OCI-LY3 (cell line): ENCODE measurements around the gene BRI3BP.
"Not testable (repeated sequence)": the region's sequence is repeated elsewhere in the genome, so short reads cannot be mapped to it uniquely, and the experiment has no call there.

Experiments
- H2AFZ ChIP-seq: fragments of 200-600, 300-600 bp; shearing (Covaris generic); 2 replicates; pipeline ENCODE4 v1.6.0; 2014; ENCODE audit warnings: antibody characterized with exemption, low read depth, low read length
- H3K27ac ChIP-seq: fragments of 200-600, 300-600 bp; sonication (generic); 2 replicates; pipeline ENCODE4 v1.5.1; 2014; ENCODE audit warnings: mild to moderate bottlenecking, low read length, moderate library complexity, mixed read lengths
- H3K27me3 ChIP-seq: fragments of 200-600, 300-600 bp; sonication (generic); 2 replicates; pipeline ENCODE4 v1.6.1; 2014; ENCODE audit warnings: low read depth, low read length, mixed read lengths
- H3K36me3 ChIP-seq: fragments of 200-600, 300-600 bp; sonication (generic); replicated peaks from 2 replicates; pipeline ENCODE3; 2014; ENCODE audit warnings: low read depth, low read length, mixed read lengths
- H3K4me1 ChIP-seq: fragments of 300-600, 200-600 bp; sonication (generic); 2 replicates; pipeline ENCODE4 v1.6.1; 2014; ENCODE audit warnings: low read length, mixed read lengths
- H3K4me2 ChIP-seq: fragments of 200-600, 300-600 bp; sonication (generic); 2 replicates; pipeline ENCODE4 v1.6.1; 2014; ENCODE audit warnings: low read length, mixed read lengths
- H3K4me3 ChIP-seq: fragments of 300-600, 200-600 bp; sonication (generic); 2 replicates; pipeline ENCODE4 v1.5.1; 2014; ENCODE audit warnings: antibody characterized with exemption, mild to moderate bottlenecking, low read length, moderate library complexity
- H3K79me2 ChIP-seq: fragments of 300-600, 200-600 bp; shearing (Covaris generic); 2 replicates; pipeline ENCODE4 v1.6.1; 2014; ENCODE audit warnings: mild to moderate bottlenecking, low read length, mixed read lengths
- H3K9ac ChIP-seq: fragments of 300-600, 200-600 bp; shearing (Covaris generic); 2 replicates; pipeline ENCODE4 v1.6.0; 2014; ENCODE audit warnings: mild to moderate bottlenecking, low read length, moderate library complexity
- H3K9me3 ChIP-seq: fragments of 200-600, 300-600 bp; shearing (Covaris generic); 2 replicates; pipeline ENCODE4 v1.6.1; 2014; ENCODE audit warnings: low read length, mixed read lengths; ENCODE audit not compliant: insufficient read depth
- H4K20me1 ChIP-seq: fragments of 200-600, 300-600 bp; sonication (generic); 2 replicates; pipeline ENCODE4 v1.6.1; 2016; ENCODE audit warnings: low read length, mixed read lengths; ENCODE audit not compliant: insufficient read depth
- EZH2phosphoT487 ChIP-seq: fragments of 200-600 bp; shearing (Covaris generic); IDR thresholded peaks from 2 replicates; pipeline ENCODE4 v1.6.1; 2018; ENCODE audit warnings: antibody characterized with exemption, mixed run types, low read depth
- TF ChIP-seq, protein P1 (sequence below): fragments of 200-600, 300-600 bp; sonication (generic); IDR thresholded peaks from 2 replicates; pipeline ENCODE4 v1.5.1; 2014; ENCODE audit warnings: antibody characterized with exemption, low read length, low read depth

Gene BRI3BP

DNA sequence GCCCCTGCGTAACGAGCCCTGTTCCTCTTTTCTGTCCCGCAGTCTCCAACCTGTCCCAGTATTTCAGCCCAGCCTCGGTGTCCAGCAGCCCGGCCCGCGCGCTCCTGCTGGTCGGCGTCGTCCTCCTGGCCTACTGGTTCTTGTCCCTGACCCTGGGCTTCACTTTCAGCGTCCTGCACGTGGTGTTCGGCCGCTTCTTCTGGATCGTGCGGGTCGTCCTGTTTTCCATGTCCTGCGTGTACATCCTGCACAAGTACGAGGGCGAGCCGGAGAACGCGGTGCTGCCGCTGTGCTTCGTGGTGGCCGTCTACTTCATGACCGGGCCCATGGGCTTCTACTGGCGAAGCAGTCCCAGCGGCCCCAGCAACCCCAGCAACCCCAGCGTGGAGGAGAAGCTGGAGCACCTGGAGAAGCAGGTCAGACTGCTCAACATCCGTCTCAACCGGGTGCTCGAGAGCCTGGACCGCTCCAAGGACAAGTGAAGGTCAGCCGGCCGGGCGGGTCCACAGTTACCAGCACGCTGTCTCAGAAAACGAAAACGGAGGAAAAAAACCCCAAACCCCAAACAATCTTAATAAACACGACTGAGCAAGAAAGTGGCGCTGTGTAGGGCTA, 31.6 kb downstream of the BRI3BP start:
- Histone ChIP-seq H3K4me1 (peaks cover 3% of the 10 kb centered on the region; the same call in 1 of the 2 replicates), H3K4me2 (no peak overlapping the region), H3K27ac (no peak overlapping the region), H3K4me3 (no peak overlapping the region), H2AFZ (no peak overlapping the region), H3K9me3 (no peaks in the 10 kb centered on the region), H4K20me1 (peaks cover 4% of the 10 kb centered on the region; the same call in 1 of the 2 replicates), H3K27me3 (no peaks in the 10 kb centered on the region), H3K79me2 (peaks cover 12% of the 10 kb centered on the region), H3K9ac (no peak overlapping the region), H3K36me3 (peaks cover 57% of the 10 kb centered on the region)
- no peak for TF ChIP-seq EZH2phosphoT487
- TF ChIP-seq, protein P1, sequence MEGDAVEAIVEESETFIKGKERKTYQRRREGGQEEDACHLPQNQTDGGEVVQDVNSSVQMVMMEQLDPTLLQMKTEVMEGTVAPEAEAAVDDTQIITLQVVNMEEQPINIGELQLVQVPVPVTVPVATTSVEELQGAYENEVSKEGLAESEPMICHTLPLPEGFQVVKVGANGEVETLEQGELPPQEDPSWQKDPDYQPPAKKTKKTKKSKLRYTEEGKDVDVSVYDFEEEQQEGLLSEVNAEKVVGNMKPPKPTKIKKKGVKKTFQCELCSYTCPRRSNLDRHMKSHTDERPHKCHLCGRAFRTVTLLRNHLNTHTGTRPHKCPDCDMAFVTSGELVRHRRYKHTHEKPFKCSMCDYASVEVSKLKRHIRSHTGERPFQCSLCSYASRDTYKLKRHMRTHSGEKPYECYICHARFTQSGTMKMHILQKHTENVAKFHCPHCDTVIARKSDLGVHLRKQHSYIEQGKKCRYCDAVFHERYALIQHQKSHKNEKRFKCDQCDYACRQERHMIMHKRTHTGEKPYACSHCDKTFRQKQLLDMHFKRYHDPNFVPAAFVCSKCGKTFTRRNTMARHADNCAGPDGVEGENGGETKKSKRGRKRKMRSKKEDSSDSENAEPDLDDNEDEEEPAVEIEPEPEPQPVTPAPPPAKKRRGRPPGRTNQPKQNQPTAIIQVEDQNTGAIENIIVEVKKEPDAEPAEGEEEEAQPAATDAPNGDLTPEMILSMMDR = no peak

DNA sequence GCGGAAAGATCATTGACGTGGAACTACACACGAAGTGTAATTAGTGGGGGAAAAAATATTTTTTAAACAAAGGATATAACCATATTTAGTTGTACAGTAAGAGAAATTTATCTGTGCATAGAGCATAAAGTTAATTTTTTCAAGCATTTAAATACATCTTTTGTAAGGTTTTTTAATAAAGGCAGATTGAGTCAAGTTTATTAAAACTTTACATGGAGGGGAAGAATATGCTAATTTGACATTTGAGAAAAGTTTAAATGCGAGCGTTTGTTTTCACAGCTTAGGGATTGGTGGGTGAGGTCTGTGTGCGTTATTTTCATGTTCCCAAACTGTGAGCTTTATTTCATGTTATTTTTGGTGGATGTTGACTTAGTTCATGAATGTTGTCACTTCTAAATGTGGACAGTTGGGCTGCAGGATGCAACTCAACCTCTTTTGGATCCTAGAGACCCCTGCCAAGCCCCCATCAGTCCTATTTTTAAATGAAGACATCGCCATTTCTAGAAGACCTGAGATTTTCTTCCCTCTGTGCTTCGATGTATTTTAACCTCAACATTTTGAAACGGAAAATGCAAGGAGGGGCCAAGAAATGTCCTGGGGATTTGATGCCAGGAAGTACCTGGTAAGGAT, 32.3 kb downstream of the BRI3BP start:
- peaks cover 57% of the 10 kb centered on the region for H3K36me3 ChIP-seq
- no peak overlapping the region for H3K27ac ChIP-seq
- H3K4me3 ChIP-seq = no peak overlapping the region
- no peak overlapping the region for H2AFZ ChIP-seq
- H3K9ac ChIP-seq = no peak overlapping the region
- H3K79me2 ChIP-seq = peaks cover 8% of the 10 kb centered on the region; the same call in 1 of the 2 replicates
- no peaks in the 10 kb centered on the region for H3K9me3 ChIP-seq
- H3K4me1 ChIP-seq = peaks cover 3% of the 10 kb centered on the region; the same call in 1 of the 2 replicates
- H3K4me2 ChIP-seq = no peak overlapping the region
- H3K27me3 ChIP-seq = no peaks in the 10 kb centered on the region
- peaks cover 11% of the 10 kb centered on the region; the same call in 1 of the 2 replicates for H4K20me1 ChIP-seq
- TF ChIP-seq, protein P1 = no peak
- no peak for TF ChIP-seq EZH2phosphoT487

DNA sequence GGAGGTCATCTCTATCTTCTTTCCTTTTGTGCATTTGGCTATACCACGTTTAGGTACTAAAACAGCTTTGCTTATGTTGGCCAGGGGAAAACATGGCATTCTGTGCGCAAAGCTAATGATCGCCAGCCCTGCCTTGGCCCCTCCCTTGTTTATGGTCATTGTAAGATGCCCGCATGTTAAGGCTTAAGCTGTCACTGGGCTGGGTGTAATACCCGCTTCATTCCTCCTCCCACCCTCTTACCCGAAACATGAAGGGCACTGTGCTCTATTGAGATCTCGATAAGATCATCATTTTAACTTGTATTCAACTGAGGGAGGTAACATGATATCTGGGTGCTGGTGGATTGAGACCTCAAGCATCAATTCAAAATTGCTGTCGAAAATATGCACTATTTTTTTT, 34.7 kb downstream of the BRI3BP start:
- H3K4me2 ChIP-seq = no peak overlapping the region
- no peak for TF ChIP-seq EZH2phosphoT487
- TF ChIP-seq, protein P1 = no peak
- H3K27me3 ChIP-seq = no peaks in the 10 kb centered on the region
- H3K9me3 ChIP-seq = no peaks in the 10 kb centered on the region
- H3K9ac ChIP-seq = no peak overlapping the region
- peaks cover 48% of the 10 kb centered on the region for H3K36me3 ChIP-seq
- no peak overlapping the region for H3K4me3 ChIP-seq
- peaks cover 5% of the 10 kb centered on the region; the same call in 1 of the 2 replicates for H3K79me2 ChIP-seq
- no peak overlapping the region for H2AFZ ChIP-seq
- H4K20me1 ChIP-seq = peaks cover 11% of the 10 kb centered on the region; the same call in 1 of the 2 replicates
- no peak overlapping the region for H3K27ac ChIP-seq
- peaks cover 3% of the 10 kb centered on the region; the same call in 1 of the 2 replicates for H3K4me1 ChIP-seq

DNA sequence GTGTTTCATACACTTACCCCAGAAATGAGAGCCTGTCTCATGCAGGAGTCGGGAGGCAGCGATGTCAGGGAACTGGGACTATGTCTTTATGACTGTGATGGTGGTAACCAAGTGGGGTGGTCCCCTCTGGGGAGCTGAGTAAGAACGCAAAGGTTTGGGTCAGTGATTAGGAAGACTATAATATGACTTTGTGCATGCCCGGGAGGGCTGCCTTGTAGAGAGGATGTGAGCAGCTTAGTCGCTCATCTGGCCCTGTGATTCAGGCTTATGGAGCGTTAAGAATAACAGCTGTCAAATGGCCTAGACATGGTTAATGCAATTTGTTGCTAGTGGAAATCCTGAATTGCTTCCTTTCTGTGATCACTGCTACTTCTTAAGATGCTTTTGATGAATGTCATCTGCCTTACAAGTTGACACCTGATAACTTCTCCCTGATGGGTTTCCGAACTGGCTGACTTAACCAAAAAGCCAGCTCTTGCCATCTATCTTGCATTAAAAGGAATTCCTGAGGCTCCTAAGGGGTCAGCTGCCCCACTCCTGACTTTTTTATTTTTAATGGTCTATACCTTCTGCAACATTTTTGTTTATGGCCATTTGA, 36.4 kb downstream of the BRI3BP start:
- no peak overlapping the region for H3K27ac ChIP-seq
- no peak overlapping the region for H3K4me3 ChIP-seq
- H3K79me2 ChIP-seq = peaks cover 5% of the 10 kb centered on the region; the same call in 1 of the 2 replicates
- H3K4me2 ChIP-seq = no peak overlapping the region
- peaks cover 11% of the 10 kb centered on the region; the same call in 1 of the 2 replicates for H4K20me1 ChIP-seq
- H3K9ac ChIP-seq = no peak overlapping the region
- H3K36me3 ChIP-seq = peaks cover 51% of the 10 kb centered on the region
- no peaks in the 10 kb centered on the region for H3K9me3 ChIP-seq
- H3K4me1 ChIP-seq = peaks cover 3% of the 10 kb centered on the region; the same call in 1 of the 2 replicates
- no peak overlapping the region for H2AFZ ChIP-seq
- no peak for TF ChIP-seq EZH2phosphoT487
- TF ChIP-seq, protein P1 = no peak
- H3K27me3 ChIP-seq = no peaks in the 10 kb centered on the region

DNA sequence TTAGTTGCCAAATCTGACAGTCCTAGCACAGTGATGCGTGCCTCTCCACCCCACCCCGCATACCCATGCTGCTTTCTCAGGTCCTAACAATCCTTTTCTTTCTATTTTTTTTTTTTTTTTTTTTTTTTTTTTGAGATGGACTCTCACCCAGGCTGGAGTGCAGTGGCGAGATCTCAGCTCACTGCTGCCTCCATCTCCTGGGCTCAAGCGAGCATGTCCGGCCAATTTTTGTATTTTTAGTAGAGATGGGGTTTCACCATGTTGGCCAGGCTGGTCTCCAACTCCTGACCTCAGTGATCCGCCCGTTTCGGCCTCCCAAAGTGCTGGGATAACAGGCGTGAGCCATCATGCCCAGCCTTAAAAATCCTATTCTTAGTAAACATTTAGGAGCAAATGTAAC, 38.0 kb downstream of the BRI3BP start:
- not testable (repeated sequence) for H3K4me1 ChIP-seq, H3K9me3 ChIP-seq, H3K4me3 ChIP-seq, H3K27ac ChIP-seq, H3K9ac ChIP-seq, H2AFZ ChIP-seq, H3K79me2 ChIP-seq, H3K27me3 ChIP-seq, H3K4me2 ChIP-seq
- Histone ChIP-seq H4K20me1 (peaks cover 11% of the 10 kb centered on the region; the same call in 1 of the 2 replicates), H3K36me3 (peaks cover 38% of the 10 kb centered on the region)
